OCI-LY1 (cell line): Measurements from ENCODE around the gene KATNAL2.
A peak's percentile ranks its signal among the peaks of the same experiment; 100 is the strongest.

Source experiments
- H2AFZ ChIP-seq: fragments of 200-600 bp; sonication (generic), shearing (Covaris generic); 2 replicates; pipeline ENCODE4 v1.6.0; 2014; ENCODE audit warnings: antibody characterized with exemption, mild to moderate bottlenecking, low read length
- H3F3A ChIP-seq: fragments of 200-600 bp; sonication (generic), shearing (Covaris generic); 2 replicates; pipeline ENCODE4 v1.6.0; 2014; ENCODE audit warnings: mild to moderate bottlenecking, antibody characterized with exemption, low read length, moderate library complexity; ENCODE audit not compliant: insufficient read depth
- H3K27ac ChIP-seq: fragments of 200-600 bp; sonication (generic); 2 replicates; pipeline ENCODE4 v1.5.1; 2014; ENCODE audit warnings: low read length, mixed run types, mild to moderate bottlenecking, low read depth; ENCODE audit not compliant: poor library complexity, severe bottlenecking
- H3K27me3 ChIP-seq: fragments of 200-600 bp; sonication (generic); 2 replicates; pipeline ENCODE4 v1.6.0; 2014; ENCODE audit warnings: antibody characterized with exemption, mild to moderate bottlenecking, low read length, moderate library complexity; ENCODE audit not compliant: insufficient read depth
- H3K36me3 ChIP-seq: fragments of 200-600 bp; sonication (generic); 2 replicates; pipeline ENCODE4 v1.6.1; 2014; ENCODE audit warnings: mild to moderate bottlenecking, antibody characterized with exemption, low read length, moderate library complexity, mixed read lengths; ENCODE audit not compliant: insufficient read depth
- H3K4me1 ChIP-seq: fragments of 200-600 bp; sonication (generic); 2 replicates; pipeline ENCODE4 v1.5.1; 2014; ENCODE audit warnings: mild to moderate bottlenecking, low read length, moderate library complexity; ENCODE audit not compliant: insufficient read depth, severe bottlenecking
- H3K4me2 ChIP-seq: fragments of 200-600 bp; sonication (generic), shearing (Covaris generic); 2 replicates; pipeline ENCODE4 v1.6.1; 2014; ENCODE audit warnings: low read length
- H3K4me3 ChIP-seq: fragments of 200-600 bp; sonication (generic); 2 replicates; pipeline ENCODE4 v1.5.1; 2014; ENCODE audit warnings: low read length, low read depth, mild to moderate bottlenecking, mixed read lengths; ENCODE audit not compliant: poor library complexity, severe bottlenecking
- H3K79me2 ChIP-seq: fragments of 200-600 bp; shearing (Covaris generic); 2 replicates; pipeline ENCODE4 v1.6.1; 2016; ENCODE audit warnings: mixed run types, low read length, mixed read lengths; ENCODE audit not compliant: insufficient read depth
- H3K9ac ChIP-seq: fragments of 200-600 bp; sonication (generic), shearing (Covaris generic); 2 replicates; pipeline ENCODE4 v1.6.1; 2014; ENCODE audit warnings: mild to moderate bottlenecking, low read length, mixed read lengths
- H3K9me2 ChIP-seq: fragments of 200-600 bp; sonication (generic), shearing (Covaris generic); 2 replicates; pipeline ENCODE4 v1.6.1; 2014; ENCODE audit warnings: low read depth, mild to moderate bottlenecking, low read length, mixed read lengths
- H3K9me3 ChIP-seq: fragments of 200-600 bp; shearing (Covaris generic); 2 replicates; pipeline ENCODE4 v1.6.1; 2014; ENCODE audit warnings: low read length, mixed read lengths
- H4K20me1 ChIP-seq: fragments of 200-600 bp; sonication (generic), shearing (Covaris generic); 2 replicates; pipeline ENCODE4 v1.6.0; 2016; ENCODE audit warnings: mild to moderate bottlenecking, low read length; ENCODE audit not compliant: insufficient read depth
- EZH2 ChIP-seq: fragments of 200-600 bp; sonication (generic), shearing (Covaris generic); IDR thresholded peaks from 2 replicates; pipeline ENCODE4 v1.8.0; 2017; ENCODE audit warnings: borderline replicate concordance, mixed run types, mild to moderate bottlenecking, antibody characterized with exemption, low read length, moderate library complexity, mixed read lengths
- TF ChIP-seq, protein P1 (sequence below): fragments of 200-600 bp; sonication (generic), shearing (Covaris generic); IDR thresholded peaks from 2 replicates; pipeline ENCODE4 v1.5.1; 2017; ENCODE audit warnings: mild to moderate bottlenecking, antibody characterized with exemption, low read length, moderate library complexity, mixed read lengths

Gene KATNAL2

DNA sequence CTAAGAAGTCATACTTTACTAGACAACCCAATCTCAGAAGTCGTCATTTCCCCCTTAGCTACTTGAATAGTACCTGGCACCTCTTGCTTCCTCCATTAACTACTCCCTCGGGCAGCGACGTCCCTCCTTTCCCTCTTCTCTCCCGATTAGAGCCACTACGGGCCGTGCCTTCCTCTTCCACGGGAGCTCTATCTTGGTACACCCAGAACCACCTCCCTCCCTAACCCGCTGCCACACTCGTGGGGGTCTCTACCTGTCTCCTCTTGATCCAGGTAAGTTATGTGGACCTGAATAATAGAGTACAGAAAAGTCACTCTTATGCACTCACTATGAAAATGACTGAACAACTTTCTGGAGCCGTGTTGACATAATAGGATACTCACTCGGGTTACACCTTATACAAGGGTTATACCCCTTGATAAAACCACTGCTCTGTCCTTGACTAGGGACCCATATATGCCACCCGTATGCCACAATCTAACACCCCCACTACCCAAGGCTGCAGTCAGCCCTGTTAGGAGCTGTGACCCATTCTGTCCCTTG is 233.5 kb downstream of the KATNAL2 start:
- H3K9ac ChIP-seq, result peak overlapping the region; percentile 89
- H3K4me3 ChIP-seq, result peak overlapping the region; percentile 72
- peak overlapping the region; percentile 51; the same call in 1 of the 2 replicates for H2AFZ ChIP-seq
- H3K9me3 ChIP-seq, result no peaks in the 10 kb centered on the region
- peak overlapping the region; percentile 39 for H3K27ac ChIP-seq
- no peak for TF ChIP-seq EZH2
- TF ChIP-seq, protein P1, sequence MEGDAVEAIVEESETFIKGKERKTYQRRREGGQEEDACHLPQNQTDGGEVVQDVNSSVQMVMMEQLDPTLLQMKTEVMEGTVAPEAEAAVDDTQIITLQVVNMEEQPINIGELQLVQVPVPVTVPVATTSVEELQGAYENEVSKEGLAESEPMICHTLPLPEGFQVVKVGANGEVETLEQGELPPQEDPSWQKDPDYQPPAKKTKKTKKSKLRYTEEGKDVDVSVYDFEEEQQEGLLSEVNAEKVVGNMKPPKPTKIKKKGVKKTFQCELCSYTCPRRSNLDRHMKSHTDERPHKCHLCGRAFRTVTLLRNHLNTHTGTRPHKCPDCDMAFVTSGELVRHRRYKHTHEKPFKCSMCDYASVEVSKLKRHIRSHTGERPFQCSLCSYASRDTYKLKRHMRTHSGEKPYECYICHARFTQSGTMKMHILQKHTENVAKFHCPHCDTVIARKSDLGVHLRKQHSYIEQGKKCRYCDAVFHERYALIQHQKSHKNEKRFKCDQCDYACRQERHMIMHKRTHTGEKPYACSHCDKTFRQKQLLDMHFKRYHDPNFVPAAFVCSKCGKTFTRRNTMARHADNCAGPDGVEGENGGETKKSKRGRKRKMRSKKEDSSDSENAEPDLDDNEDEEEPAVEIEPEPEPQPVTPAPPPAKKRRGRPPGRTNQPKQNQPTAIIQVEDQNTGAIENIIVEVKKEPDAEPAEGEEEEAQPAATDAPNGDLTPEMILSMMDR, result no peak
- H3K79me2 ChIP-seq, result peaks cover 17% of the 10 kb centered on the region
- H3K36me3 ChIP-seq, result peaks cover 17% of the 10 kb centered on the region; the same call in 1 of the 2 replicates
- peaks cover 24% of the 10 kb centered on the region for H3K4me1 ChIP-seq
- H3K9me2 ChIP-seq, result no peaks in the 10 kb centered on the region
- peak overlapping the region; percentile 98 for H3K4me2 ChIP-seq
- H3F3A ChIP-seq, result no peaks in the 10 kb centered on the region
- no peaks in the 10 kb centered on the region for H3K27me3 ChIP-seq
- H4K20me1 ChIP-seq, result no peaks in the 10 kb centered on the region

DNA sequence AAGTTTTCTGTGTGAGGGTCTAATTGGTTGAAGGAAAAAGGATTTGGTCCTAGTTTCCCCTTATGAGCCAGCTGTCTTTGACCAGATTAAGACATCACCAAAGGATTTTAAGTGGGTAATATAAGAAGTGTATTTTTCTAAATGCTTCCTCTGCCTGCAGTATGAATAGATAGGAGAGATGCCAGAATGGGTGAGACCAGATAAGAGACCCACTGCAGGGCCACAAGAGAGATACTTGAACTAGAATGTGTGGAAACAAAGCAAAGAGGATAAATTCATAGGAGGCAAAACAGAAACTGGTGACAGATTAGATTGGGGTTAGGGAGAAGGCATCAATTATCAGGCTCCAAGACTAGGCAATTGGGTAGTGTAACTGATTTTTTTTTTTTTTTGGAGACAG is 234.0 kb downstream of the KATNAL2 start:
- Histone ChIP-seq H2AFZ (no peak overlapping the region), H3K4me3 (peak overlapping the region; percentile 72), H3K9me3 (no peaks in the 10 kb centered on the region), H3K79me2 (peaks cover 17% of the 10 kb centered on the region), H4K20me1 (no peaks in the 10 kb centered on the region), H3K9ac (peak overlapping the region; percentile 89; the same call in 1 of the 2 replicates), H3K4me1 (peaks cover 24% of the 10 kb centered on the region), H3K36me3 (peaks cover 19% of the 10 kb centered on the region; the same call in 1 of the 2 replicates), H3K9me2 (no peaks in the 10 kb centered on the region), H3K27ac (no peak overlapping the region), H3K4me2 (peak overlapping the region; percentile 98), H3F3A (no peaks in the 10 kb centered on the region), H3K27me3 (no peaks in the 10 kb centered on the region)
- TF ChIP-seq, protein P1, result no peak
